HL-60 (cell line): ENCODE measurements around the gene OFD1.

Experiments used
- DNase-seq, 2 experiments: peaks; one replicate each; pipeline ENCODE4 v3.0.0-alpha.2; 2010 to 2020; ENCODE audit warnings: low read depth in 1 of 2, low spot score in 1 of 2
- H3K27ac ChIP-seq: fragments of 250-450 bp; sonication (Bioruptor Pico); replicated peaks from 2 replicates; pipeline ENCODE4 v1.5.1; 2020; ENCODE audit warnings: mild to moderate bottlenecking, moderate library complexity
- H3K27me3 ChIP-seq: fragments of 250-450 bp; sonication (Bioruptor Pico); 2 replicates; pipeline ENCODE4 v1.5.1; 2021; ENCODE audit warnings: mild to moderate bottlenecking, moderate library complexity; ENCODE audit not compliant: insufficient read depth, poor library complexity, severe bottlenecking
- H3K4me3 ChIP-seq: replicated peaks from 2 replicates; pipeline ENCODE4 v1.5.1; 2011; ENCODE audit warnings: mild to moderate bottlenecking, control low read depth, low read length; ENCODE audit not compliant: insufficient read depth
- GABPA ChIP-seq: IDR thresholded peaks from 2 replicates; pipeline ENCODE4 v1.6.1; 2012; ENCODE audit warnings: low read depth
- POLR2AphosphoS5 ChIP-seq: IDR thresholded peaks from 2 replicates; pipeline ENCODE4 v1.6.1; 2012; ENCODE audit warnings: low read depth
- SPI1 ChIP-seq: IDR thresholded peaks from 2 replicates; pipeline ENCODE4 v1.6.1; 2012; ENCODE audit warnings: low read depth, mild to moderate bottlenecking, borderline replicate concordance
- TF ChIP-seq, protein P1 (sequence below): IDR thresholded peaks from 2 replicates; pipeline ENCODE4 v1.6.1; 2012; ENCODE audit warnings: low read depth; ENCODE audit not compliant: insufficient replicate concordance
- TF ChIP-seq, protein P2 (sequence below): IDR thresholded peaks from one replicate; pipeline ENCODE4 v1.5.1; 2011; ENCODE audit warnings: low read length, control low read depth, inconsistent platforms; ENCODE audit not compliant: insufficient read depth

Gene OFD1

DNA sequence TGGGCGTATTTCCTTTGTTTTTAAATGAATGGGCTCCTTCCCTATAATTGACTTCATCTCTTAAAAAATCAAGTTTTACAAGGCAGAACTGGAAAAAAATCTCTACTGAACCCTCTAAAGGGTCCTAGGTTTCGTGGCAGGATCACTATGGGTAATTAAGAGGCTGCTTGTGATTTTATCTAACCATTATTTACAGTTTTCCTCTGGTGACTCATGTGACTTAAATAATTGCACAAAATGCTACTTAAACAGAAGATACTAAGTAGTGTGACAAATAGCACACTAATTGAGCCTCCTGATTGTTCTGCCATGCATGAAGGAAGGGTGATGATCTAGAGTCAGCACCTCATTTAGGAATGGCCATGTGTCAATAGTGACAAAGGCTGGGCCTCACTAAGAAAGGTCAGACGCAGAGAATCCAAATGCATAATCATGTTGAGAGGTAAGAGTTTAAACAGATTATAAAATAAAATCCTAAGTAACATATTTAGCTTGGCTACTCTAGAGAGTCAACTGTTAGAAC is 35.5 kb downstream of the OFD1 start:
- DNase-seq = no peak
- TF ChIP-seq SPI1 (no peak), POLR2AphosphoS5 (no peak)
- TF ChIP-seq, protein P1, sequence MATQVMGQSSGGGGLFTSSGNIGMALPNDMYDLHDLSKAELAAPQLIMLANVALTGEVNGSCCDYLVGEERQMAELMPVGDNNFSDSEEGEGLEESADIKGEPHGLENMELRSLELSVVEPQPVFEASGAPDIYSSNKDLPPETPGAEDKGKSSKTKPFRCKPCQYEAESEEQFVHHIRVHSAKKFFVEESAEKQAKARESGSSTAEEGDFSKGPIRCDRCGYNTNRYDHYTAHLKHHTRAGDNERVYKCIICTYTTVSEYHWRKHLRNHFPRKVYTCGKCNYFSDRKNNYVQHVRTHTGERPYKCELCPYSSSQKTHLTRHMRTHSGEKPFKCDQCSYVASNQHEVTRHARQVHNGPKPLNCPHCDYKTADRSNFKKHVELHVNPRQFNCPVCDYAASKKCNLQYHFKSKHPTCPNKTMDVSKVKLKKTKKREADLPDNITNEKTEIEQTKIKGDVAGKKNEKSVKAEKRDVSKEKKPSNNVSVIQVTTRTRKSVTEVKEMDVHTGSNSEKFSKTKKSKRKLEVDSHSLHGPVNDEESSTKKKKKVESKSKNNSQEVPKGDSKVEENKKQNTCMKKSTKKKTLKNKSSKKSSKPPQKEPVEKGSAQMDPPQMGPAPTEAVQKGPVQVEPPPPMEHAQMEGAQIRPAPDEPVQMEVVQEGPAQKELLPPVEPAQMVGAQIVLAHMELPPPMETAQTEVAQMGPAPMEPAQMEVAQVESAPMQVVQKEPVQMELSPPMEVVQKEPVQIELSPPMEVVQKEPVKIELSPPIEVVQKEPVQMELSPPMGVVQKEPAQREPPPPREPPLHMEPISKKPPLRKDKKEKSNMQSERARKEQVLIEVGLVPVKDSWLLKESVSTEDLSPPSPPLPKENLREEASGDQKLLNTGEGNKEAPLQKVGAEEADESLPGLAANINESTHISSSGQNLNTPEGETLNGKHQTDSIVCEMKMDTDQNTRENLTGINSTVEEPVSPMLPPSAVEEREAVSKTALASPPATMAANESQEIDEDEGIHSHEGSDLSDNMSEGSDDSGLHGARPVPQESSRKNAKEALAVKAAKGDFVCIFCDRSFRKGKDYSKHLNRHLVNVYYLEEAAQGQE = no peak
- Histone ChIP-seq H3K27me3 (no peaks in the 10 kb centered on the region), H3K4me3 (no peak overlapping the region), H3K27ac (no peak overlapping the region)

DNA sequence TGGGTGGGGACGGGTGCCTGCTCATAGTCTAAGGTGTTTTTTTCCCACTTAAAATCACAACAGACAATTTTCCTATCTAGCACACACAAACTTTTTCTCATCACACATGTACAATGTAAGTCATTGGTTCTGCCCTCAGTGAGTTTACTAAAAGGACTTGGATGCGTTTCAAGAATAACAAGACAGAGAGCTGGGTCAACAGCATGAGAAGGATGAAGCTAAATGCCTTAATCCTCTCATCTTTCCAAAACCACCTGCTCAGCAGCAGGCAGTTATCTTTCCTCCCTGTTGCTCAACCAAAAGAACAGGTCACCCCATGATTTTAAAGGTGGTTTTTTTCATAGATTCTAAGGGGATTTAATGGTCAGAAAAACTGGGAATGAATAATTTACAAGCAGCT is 40.1 kb downstream of the OFD1 start:
- Histone ChIP-seq H3K4me3 (no peak overlapping the region), H3K27me3 (no peaks in the 10 kb centered on the region), H3K27ac (no peak overlapping the region)
- DNase-seq = no peak
- TF ChIP-seq SPI1 (no peak), GABPA (no peak), POLR2AphosphoS5 (no peak)
- TF ChIP-seq, protein P1 = no peak
- TF ChIP-seq, protein P2, sequence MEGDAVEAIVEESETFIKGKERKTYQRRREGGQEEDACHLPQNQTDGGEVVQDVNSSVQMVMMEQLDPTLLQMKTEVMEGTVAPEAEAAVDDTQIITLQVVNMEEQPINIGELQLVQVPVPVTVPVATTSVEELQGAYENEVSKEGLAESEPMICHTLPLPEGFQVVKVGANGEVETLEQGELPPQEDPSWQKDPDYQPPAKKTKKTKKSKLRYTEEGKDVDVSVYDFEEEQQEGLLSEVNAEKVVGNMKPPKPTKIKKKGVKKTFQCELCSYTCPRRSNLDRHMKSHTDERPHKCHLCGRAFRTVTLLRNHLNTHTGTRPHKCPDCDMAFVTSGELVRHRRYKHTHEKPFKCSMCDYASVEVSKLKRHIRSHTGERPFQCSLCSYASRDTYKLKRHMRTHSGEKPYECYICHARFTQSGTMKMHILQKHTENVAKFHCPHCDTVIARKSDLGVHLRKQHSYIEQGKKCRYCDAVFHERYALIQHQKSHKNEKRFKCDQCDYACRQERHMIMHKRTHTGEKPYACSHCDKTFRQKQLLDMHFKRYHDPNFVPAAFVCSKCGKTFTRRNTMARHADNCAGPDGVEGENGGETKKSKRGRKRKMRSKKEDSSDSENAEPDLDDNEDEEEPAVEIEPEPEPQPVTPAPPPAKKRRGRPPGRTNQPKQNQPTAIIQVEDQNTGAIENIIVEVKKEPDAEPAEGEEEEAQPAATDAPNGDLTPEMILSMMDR = no peak

DNA sequence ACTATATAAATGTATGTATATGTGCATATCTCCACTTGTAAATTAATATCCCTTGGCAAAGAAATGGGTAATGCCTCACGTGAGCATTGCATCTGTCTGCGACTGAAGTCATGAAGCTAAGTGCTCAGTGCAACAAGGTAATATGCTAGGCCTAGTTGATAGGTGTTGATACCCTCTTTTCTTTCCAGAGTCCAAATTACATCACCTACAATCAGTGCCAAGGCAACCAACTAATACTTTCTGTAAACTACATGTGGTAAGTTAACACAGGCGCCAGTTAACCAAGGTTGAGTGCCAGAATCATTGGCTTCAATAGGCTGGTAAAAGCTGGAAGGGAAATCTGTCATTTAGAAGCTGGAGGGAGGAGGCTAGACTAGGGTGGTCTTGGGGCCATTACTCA is 41.3 kb downstream of the OFD1 start:
- H3K27ac ChIP-seq = no peak overlapping the region
- TF ChIP-seq, protein P2 = no peak
- TF ChIP-seq, protein P1 = no peak
- no peak for TF ChIP-seq POLR2AphosphoS5
- TF ChIP-seq GABPA = no peak
- no peak for TF ChIP-seq SPI1
- DNase-seq = no peak
- H3K27me3 ChIP-seq = no peaks in the 10 kb centered on the region
- no peak overlapping the region for H3K4me3 ChIP-seq
